ENCODE data around the gene SPOCK2.

GRCh38 chr10:72072046-72072445 is 16.3 kb downstream of the SPOCK2 start:
- TF ChIP-seq POLR2A (IDR thresholded peaks at IDR 0.05; ENCODE audit: low read length), result no peak
- no peak for TF ChIP-seq GATA1 (IDR thresholded peaks at IDR 0.05; ENCODE audit: low read depth, low read length)

All from erythroblast (primary cell).